IMR-90 (cell line): ENCODE measurements around the gene CDK1. TPM values are rescaled to one million over a fixed set of nuclear protein-coding genes. Genes with fewer than 3 reads are reported as not detected.

Source experiments
- ATAC-seq: fragments of 200-7000 bp; cut with Tn5 transposase; 2 replicates; pipeline ENCODE4 v1.9.1; 2020; ENCODE audit warnings: low read depth, mild to moderate bottlenecking, moderate library complexity
- BruUV-seq: library from RNA; stranded (reverse); fragments of 400-500 nt; replicated peaks from 2 replicates; lab custom pipeline; 2021; lab: Mats Ljungman, UMichigan
- CTCF ChIA-PET: fragments of 300-600 bp; formaldehyde crosslinking; extraction: SDS; loops from one replicate; lab custom pipeline; 2021; ENCODE audit warnings: antibody characterized with exemption; lab: Yijun Ruan, JAX
- POLR2A ChIA-PET: fragments of 300-600 bp; sonication (Branson Sonifier 250); formaldehyde crosslinking; loops from one replicate; lab custom pipeline; 2022; ENCODE audit warnings: antibody characterized with exemption; ENCODE audit not compliant: unreplicated experiment; lab: Charles Lee
- DNase-seq: peaks from one replicate; pipeline ENCODE4 v3.0.0; 2013
- H2AFZ ChIP-seq: replicated peaks from 2 replicates; pipeline ENCODE3; 2013; ENCODE audit warnings: low read length, mild to moderate bottlenecking; ENCODE audit not compliant: poor library complexity
- H2AK5ac ChIP-seq: 2 replicates; pipeline ENCODE4 v1.6.1; 2013; ENCODE audit warnings: low read depth, low read length, inconsistent platforms
- H2AK9ac ChIP-seq: replicated peaks from 2 replicates; pipeline ENCODE3; 2013; ENCODE audit warnings: mild to moderate bottlenecking, low read depth, low read length, moderate library complexity; ENCODE audit not compliant: poor library complexity
- H2BK120ac ChIP-seq: 2 replicates; pipeline ENCODE4 v1.6.1; 2013; ENCODE audit warnings: low read depth, low read length, inconsistent platforms
- H2BK15ac ChIP-seq: 3 replicates; pipeline ENCODE4 v1.6.1; 2013; ENCODE audit warnings: low read depth, low read length, inconsistent platforms
- H2BK20ac ChIP-seq: 2 replicates; pipeline ENCODE4 v1.6.1; 2013; ENCODE audit warnings: low read depth, mild to moderate bottlenecking, inconsistent platforms, low read length, moderate library complexity
- H2BK5ac ChIP-seq: 2 replicates; pipeline ENCODE4 v1.6.1; 2013; ENCODE audit warnings: mild to moderate bottlenecking, low read depth, low read length, inconsistent platforms; ENCODE audit not compliant: poor library complexity, severe bottlenecking
- H3K14ac ChIP-seq: replicated peaks from 2 replicates; pipeline ENCODE4 v1.6.1; 2013; ENCODE audit warnings: low read depth, low read length, inconsistent platforms
- H3K18ac ChIP-seq: 2 replicates; pipeline ENCODE4 v1.6.1; 2013; ENCODE audit warnings: low read depth, low read length, control low read depth
- H3K23ac ChIP-seq: 2 replicates; pipeline ENCODE4 v1.6.1; 2013; ENCODE audit warnings: low read depth, low read length, inconsistent platforms
- H3K27ac ChIP-seq: 2 replicates; pipeline ENCODE4 v1.5.1; 2013; ENCODE audit warnings: mild to moderate bottlenecking, control low read depth, low read length; ENCODE audit not compliant: insufficient read depth
- H3K27me3 ChIP-seq: 2 replicates; pipeline ENCODE4 v1.6.1; 2013; ENCODE audit warnings: low read length; ENCODE audit not compliant: control insufficient read depth, insufficient read depth
- H3K36me3 ChIP-seq: 2 replicates; pipeline ENCODE4 v1.6.1; 2013; ENCODE audit warnings: low read length, mixed read lengths; ENCODE audit not compliant: control insufficient read depth, insufficient read depth
- H3K4ac ChIP-seq: 2 replicates; pipeline ENCODE4 v1.6.1; 2013; ENCODE audit warnings: low read depth, low read length, inconsistent platforms
- H3K4me1 ChIP-seq: 2 replicates; pipeline ENCODE4 v1.6.1; 2013; ENCODE audit warnings: low read length, mixed read lengths; ENCODE audit not compliant: control insufficient read depth, insufficient read depth
- H3K4me2 ChIP-seq: 2 replicates; pipeline ENCODE4 v1.6.1; 2013; ENCODE audit warnings: low read depth, mild to moderate bottlenecking, control low read depth, low read length, moderate library complexity
- H3K4me3 ChIP-seq: 2 replicates; pipeline ENCODE4 v1.5.1; 2013; ENCODE audit warnings: low read depth, mild to moderate bottlenecking, control low read depth, low read length, moderate library complexity; ENCODE audit not compliant: insufficient read depth
- H3K56ac ChIP-seq: 2 replicates; pipeline ENCODE4 v1.6.1; 2013; ENCODE audit warnings: low read length, inconsistent platforms; ENCODE audit not compliant: insufficient read depth; ENCODE audit errors: extremely low read depth
- H3K79me1 ChIP-seq, 2 experiments: 2 replicates each; pipeline ENCODE4 v1.6.1; 2013; ENCODE audit warnings: low read length in 2 of 2, inconsistent platforms in 1 of 2, low read depth in 1 of 2
- H3K9ac ChIP-seq: 2 replicates; pipeline ENCODE4 v1.6.1; 2013; ENCODE audit warnings: low read depth, low read length, control low read depth
- H3K9me1 ChIP-seq: 2 replicates; pipeline ENCODE4 v1.6.1; 2013; ENCODE audit warnings: low read length, inconsistent platforms; ENCODE audit not compliant: insufficient read depth
- H3K9me3 ChIP-seq: 2 replicates; pipeline ENCODE4 v1.6.1; 2013; ENCODE audit warnings: low read length; ENCODE audit not compliant: control insufficient read depth, insufficient read depth
- H4K20me1 ChIP-seq: 2 replicates; pipeline ENCODE4 v1.6.1; 2013; ENCODE audit warnings: low read length, inconsistent platforms; ENCODE audit not compliant: insufficient read depth
- H4K5ac ChIP-seq: 2 replicates; pipeline ENCODE4 v1.6.1; 2013; ENCODE audit warnings: mild to moderate bottlenecking, low read depth, low read length, control low read depth
- H4K8ac ChIP-seq, 2 experiments: 2 replicates each; pipeline ENCODE4 v1.6.1; 2013; ENCODE audit warnings: low read depth in 2 of 2, low read length in 2 of 2, control low read depth in 1 of 2, inconsistent platforms in 1 of 2
- H4K91ac ChIP-seq: 2 replicates; pipeline ENCODE4 v1.6.1; 2013; ENCODE audit warnings: low read depth, low read length, inconsistent platforms; ENCODE audit not compliant: insufficient read depth
- BHLHE40 ChIP-seq: fragments of 150-350 bp; IDR thresholded peaks from 2 replicates; pipeline ENCODE4 v1.6.1; 2016; ENCODE audit warnings: mild to moderate bottlenecking, low read depth, low read length
- CEBPB ChIP-seq: IDR thresholded peaks from 2 replicates; pipeline ENCODE4 v1.6.1; 2012; ENCODE audit warnings: low read depth, low read length, improper control_type of control experiment
- CHD1 ChIP-seq: IDR thresholded peaks from 2 replicates; pipeline ENCODE4 v1.6.1; 2012; ENCODE audit warnings: low read depth, low read length, improper control_type of control experiment
- FOS ChIP-seq: fragments of 150-350 bp; IDR thresholded peaks from 2 replicates; pipeline ENCODE4 v1.6.1; 2016; ENCODE audit warnings: low read depth, low read length
- MAFK ChIP-seq: IDR thresholded peaks from 2 replicates; pipeline ENCODE4 v1.6.1; 2012; ENCODE audit warnings: low read depth, low read length, improper control_type of control experiment
- MAZ ChIP-seq: IDR thresholded peaks from 2 replicates; pipeline ENCODE4 v1.6.1; 2012; ENCODE audit warnings: low read depth, mild to moderate bottlenecking, low read length, improper control_type of control experiment, moderate library complexity, borderline replicate concordance
- MXI1 ChIP-seq: IDR thresholded peaks from 2 replicates; pipeline ENCODE4 v1.6.1; 2012; ENCODE audit warnings: low read depth, mild to moderate bottlenecking, low read length, moderate library complexity, borderline replicate concordance
- NFE2L2 ChIP-seq: fragments of 150-350 bp; IDR thresholded peaks from 2 replicates; pipeline ENCODE4 v1.6.1; 2016; ENCODE audit warnings: low read depth, mild to moderate bottlenecking, low read length
- POLR2A ChIP-seq: IDR thresholded peaks from 2 replicates; pipeline ENCODE4 v1.6.1; 2012; ENCODE audit warnings: mild to moderate bottlenecking, low read depth, low read length
- RAD21 ChIP-seq: IDR thresholded peaks from 2 replicates; pipeline ENCODE4 v1.6.1; 2012; ENCODE audit warnings: low read length, improper control_type of control experiment
- RCOR1 ChIP-seq: IDR thresholded peaks from 2 replicates; pipeline ENCODE4 v1.6.1; 2012; ENCODE audit warnings: mild to moderate bottlenecking, low read length, improper control_type of control experiment; ENCODE audit not compliant: insufficient replicate concordance
- RFX5 ChIP-seq: IDR thresholded peaks from 2 replicates; pipeline ENCODE4 v1.8.0; 2012; ENCODE audit warnings: low read depth, mild to moderate bottlenecking, low read length, moderate library complexity
- SMC3 ChIP-seq: fragments of 150-350 bp; IDR thresholded peaks from 2 replicates; pipeline ENCODE4 v1.6.1; 2016; ENCODE audit warnings: low read depth, mild to moderate bottlenecking, antibody characterized with exemption, low read length, moderate library complexity
- WGBS, 2 experiments: methylation state at CpG; one replicate each; pipeline versions ENCODE4 v1.1.5 to v1.1.7; 2013; ENCODE audit warnings: missing lambda C conversion rate in 2 of 2; ENCODE audit not compliant: insufficient read length in 1 of 2; ENCODE audit errors: extremely low coverage in 2 of 2; 5-methylcytosine and 5-hydroxymethylcytosine counted together
- dilution Hi-C: fragments of 300-500 bp; cut with HindIII; formaldehyde crosslinking; loops from one replicate; pipeline ENCODE4 v1.14.3; 2018; ENCODE audit warnings: low sequenced_read_pairs; ENCODE audit not compliant: unreplicated experiment
- in situ Hi-C: fragments of 300-500 bp; cut with MboI; formaldehyde crosslinking; loops from 3 replicates; pipeline ENCODE4 v1.14.3; 2019; ENCODE audit warnings: low sequenced_read_pairs, inconsistent platforms, mixed read lengths
- intact Hi-C: fragments of 100-400 bp; cut with micrococcal nuclease; formaldehyde crosslinking; loops from 2 replicates; pipeline ENCODE4 v1.10.0; 2022
- polyA plus RNA-seq, 3 experiments: library from polyadenylated mRNA; depleted of rRNA; stranded (reverse); fragments of >200 nt; gene quantifications; 2 replicates each; pipeline ENCODE4 v1.2.3, GENCODE V29; 2012; ENCODE audit warnings: low replicate concordance in 1 of 3
- total RNA-seq: library from RNA; depleted of rRNA; stranded (reverse); fragments of >200 nt; gene quantifications from 2 replicates; pipeline ENCODE4 v1.2.3, GENCODE V29; 2012
- TF ChIP-seq, protein P1 (sequence below): conservative IDR thresholded peaks from 2 replicates; pipeline ENCODE4 v1.5.1; 2012; ENCODE audit warnings: mild to moderate bottlenecking, low read depth, low read length, improper control_type of control experiment
- TF ChIP-seq, protein P2 (sequence below): fragments of 150-350 bp; IDR thresholded peaks from 2 replicates; pipeline ENCODE4 v1.6.1; 2017; ENCODE audit warnings: mild to moderate bottlenecking, antibody characterized with exemption, low read length, low read depth
- TF ChIP-seq, protein P3 (sequence below): fragments of 150-350 bp; IDR thresholded peaks from 2 replicates; pipeline ENCODE4 v1.6.1; 2016; ENCODE audit warnings: low read depth, mild to moderate bottlenecking, low read length, moderate library complexity, borderline replicate concordance

CDK1 gene
- total and polyA plus RNA-seq, 2 of the 4 experiments (the other 2 are of a cell fraction), result 21.9 to 28.1 TPM

DNA sequence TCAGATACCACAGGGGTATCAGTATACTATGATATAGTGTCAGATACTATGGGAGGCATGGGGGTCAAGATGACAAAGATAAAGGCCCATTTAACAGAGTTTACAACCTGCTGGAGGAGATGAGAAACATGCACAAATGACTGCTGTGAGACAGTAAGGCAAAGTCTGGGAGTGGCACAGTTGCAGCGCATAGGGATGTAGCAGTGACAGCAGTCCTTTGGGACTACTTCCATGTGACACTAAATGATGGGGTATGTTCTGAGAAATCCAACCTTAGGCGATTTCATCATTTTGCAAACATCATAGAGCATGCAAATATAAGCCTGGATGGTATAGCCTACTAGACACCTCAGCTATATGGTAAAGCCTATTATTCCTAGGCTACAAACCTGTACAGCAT, 56.8 kb downstream of the CDK1 start:
- Histone ChIP-seq H3K36me3 (no peaks in the 10 kb centered on the region), H4K5ac (no peak overlapping the region), H2AK9ac (no peak overlapping the region), H2AFZ (no peak overlapping the region), H4K8ac (no peak overlapping the region), H3K4me3 (no peak overlapping the region), H3K23ac (no peak overlapping the region), H2BK15ac (no peak overlapping the region), H2AK5ac (no peak overlapping the region), H2BK20ac (no peak overlapping the region), H3K9me3 (no peaks in the 10 kb centered on the region), H3K4ac (no peak overlapping the region), H3K27me3 (no peaks in the 10 kb centered on the region), H4K20me1 (no peaks in the 10 kb centered on the region), H3K4me1 (no peaks in the 10 kb centered on the region), H3K27ac (no peak overlapping the region), H3K79me1 (no peaks in the 10 kb centered on the region), H4K91ac (no peak overlapping the region), H2BK5ac (no peak overlapping the region), H3K14ac (no peak overlapping the region), H3K9me1 (no peaks in the 10 kb centered on the region), H2BK120ac (no peak overlapping the region), H3K18ac (no peak overlapping the region), H3K56ac (no peak overlapping the region), H3K4me2 (no peak overlapping the region), H3K9ac (no peak overlapping the region)
- WGBS, 2 experiments, result no CpG with 5 or more reads among the region's 2 CpGs
- ChIA-PET CTCF (interaction anchor here (1.2 kb wide), 1 partner anchor 12 kb away, joined by 4 read pairs; no protein-coding TSS in a partner anchor), POLR2A (no interaction called here)
- dilution Hi-C loops, result no loop called here
- in situ Hi-C loops, result no loop called here
- DNase-seq (no peak), ATAC-seq (no peak)
- intact Hi-C loops, result no loop called here
- BruUV-seq, result no TSS peak
- TF ChIP-seq, protein P1, sequence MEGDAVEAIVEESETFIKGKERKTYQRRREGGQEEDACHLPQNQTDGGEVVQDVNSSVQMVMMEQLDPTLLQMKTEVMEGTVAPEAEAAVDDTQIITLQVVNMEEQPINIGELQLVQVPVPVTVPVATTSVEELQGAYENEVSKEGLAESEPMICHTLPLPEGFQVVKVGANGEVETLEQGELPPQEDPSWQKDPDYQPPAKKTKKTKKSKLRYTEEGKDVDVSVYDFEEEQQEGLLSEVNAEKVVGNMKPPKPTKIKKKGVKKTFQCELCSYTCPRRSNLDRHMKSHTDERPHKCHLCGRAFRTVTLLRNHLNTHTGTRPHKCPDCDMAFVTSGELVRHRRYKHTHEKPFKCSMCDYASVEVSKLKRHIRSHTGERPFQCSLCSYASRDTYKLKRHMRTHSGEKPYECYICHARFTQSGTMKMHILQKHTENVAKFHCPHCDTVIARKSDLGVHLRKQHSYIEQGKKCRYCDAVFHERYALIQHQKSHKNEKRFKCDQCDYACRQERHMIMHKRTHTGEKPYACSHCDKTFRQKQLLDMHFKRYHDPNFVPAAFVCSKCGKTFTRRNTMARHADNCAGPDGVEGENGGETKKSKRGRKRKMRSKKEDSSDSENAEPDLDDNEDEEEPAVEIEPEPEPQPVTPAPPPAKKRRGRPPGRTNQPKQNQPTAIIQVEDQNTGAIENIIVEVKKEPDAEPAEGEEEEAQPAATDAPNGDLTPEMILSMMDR, result no peak
- TF ChIP-seq RCOR1 (no peak), MAZ (no peak), BHLHE40 (no peak), MAFK (no peak), SMC3 (no peak), FOS (no peak), NFE2L2 (no peak), MXI1 (no peak), RAD21 (no peak), CEBPB (no peak), RFX5 (no peak), POLR2A (no peak), CHD1 (no peak)
- TF ChIP-seq, protein P2, sequence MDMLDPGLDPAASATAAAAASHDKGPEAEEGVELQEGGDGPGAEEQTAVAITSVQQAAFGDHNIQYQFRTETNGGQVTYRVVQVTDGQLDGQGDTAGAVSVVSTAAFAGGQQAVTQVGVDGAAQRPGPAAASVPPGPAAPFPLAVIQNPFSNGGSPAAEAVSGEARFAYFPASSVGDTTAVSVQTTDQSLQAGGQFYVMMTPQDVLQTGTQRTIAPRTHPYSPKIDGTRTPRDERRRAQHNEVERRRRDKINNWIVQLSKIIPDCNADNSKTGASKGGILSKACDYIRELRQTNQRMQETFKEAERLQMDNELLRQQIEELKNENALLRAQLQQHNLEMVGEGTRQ, result no peak
- TF ChIP-seq, protein P3, sequence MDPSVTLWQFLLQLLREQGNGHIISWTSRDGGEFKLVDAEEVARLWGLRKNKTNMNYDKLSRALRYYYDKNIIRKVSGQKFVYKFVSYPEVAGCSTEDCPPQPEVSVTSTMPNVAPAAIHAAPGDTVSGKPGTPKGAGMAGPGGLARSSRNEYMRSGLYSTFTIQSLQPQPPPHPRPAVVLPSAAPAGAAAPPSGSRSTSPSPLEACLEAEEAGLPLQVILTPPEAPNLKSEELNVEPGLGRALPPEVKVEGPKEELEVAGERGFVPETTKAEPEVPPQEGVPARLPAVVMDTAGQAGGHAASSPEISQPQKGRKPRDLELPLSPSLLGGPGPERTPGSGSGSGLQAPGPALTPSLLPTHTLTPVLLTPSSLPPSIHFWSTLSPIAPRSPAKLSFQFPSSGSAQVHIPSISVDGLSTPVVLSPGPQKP, result no peak
